H1 (cell line): ENCODE measurements around the gene MCM3AP. TPM values are rescaled to one million over a fixed set of nuclear protein-coding genes. Genes with fewer than 3 reads are reported as not detected.

ENCODE experiments used
- CTCF ChIA-PET: fragments of 300-600 bp; sonication (Branson Sonifier 250); formaldehyde crosslinking; loops from one replicate; lab custom pipeline; 2021; ENCODE audit not compliant: partially characterized antibody; lab: Charles Lee
- POLR2A ChIA-PET: fragments of 300-600 bp; sonication (Branson Sonifier 250); formaldehyde crosslinking; loops from one replicate; lab custom pipeline; 2021; ENCODE audit warnings: inconsistent platforms; ENCODE audit not compliant: partially characterized antibody; lab: Charles Lee
- DNase-seq, 2 experiments: peaks; one replicate each; pipeline versions ENCODE4 v3.0.0 to v3.0.0-alpha.2; 2010 to 2022; ENCODE audit warnings: low spot score in 2 of 2, low read depth in 1 of 2, mixed read lengths in 1 of 2
- FAIRE-seq: peaks from 2 replicates; lab custom pipeline; 2011; peaks lifted over from hg19 to GRCh38; lab: Jason Lieb, UNC
- H2AFZ ChIP-seq: 2 replicates; pipeline ENCODE4 v1.8.1; 2012; ENCODE audit warnings: low read length, inconsistent platforms
- H2AK5ac ChIP-seq: 2 replicates; pipeline ENCODE4 v1.6.1; 2013; ENCODE audit warnings: low read depth, low read length
- H2BK120ac ChIP-seq: replicated peaks from 2 replicates; pipeline ENCODE3; 2013; ENCODE audit warnings: low read depth, low read length, inconsistent platforms
- H2BK12ac ChIP-seq: 2 replicates; pipeline ENCODE4 v1.6.1; 2013; ENCODE audit warnings: low read depth, low read length
- H2BK15ac ChIP-seq: 2 replicates; pipeline ENCODE4 v1.6.1; 2013; ENCODE audit warnings: low read length
- H2BK20ac ChIP-seq: 2 replicates; pipeline ENCODE4 v1.6.1; 2013; ENCODE audit warnings: low read length
- H2BK5ac ChIP-seq: 2 replicates; pipeline ENCODE4 v1.6.1; 2013; ENCODE audit warnings: low read depth, low read length
- H3K14ac ChIP-seq: 2 replicates; pipeline ENCODE4 v1.6.1; 2013; ENCODE audit warnings: inconsistent platforms; ENCODE audit not compliant: insufficient read length
- H3K18ac ChIP-seq: 2 replicates; pipeline ENCODE4 v1.6.1; 2013; ENCODE audit warnings: low read length; ENCODE audit errors: extremely low read depth
- H3K23ac ChIP-seq: 2 replicates; pipeline ENCODE4 v1.6.1; 2013; ENCODE audit warnings: inconsistent platforms; ENCODE audit not compliant: insufficient read length
- H3K23me2 ChIP-seq: 2 replicates; pipeline ENCODE4 v1.6.1; 2013; ENCODE audit warnings: low read depth, low read length
- H3K27ac ChIP-seq: 2 replicates; pipeline ENCODE4 v1.6.1; 2011; ENCODE audit warnings: low read depth, low read length, inconsistent platforms
- H3K27me3 ChIP-seq, 4 experiments: replicated peaks in 1 of 4; 1 replicate in 1 of 4; 2 replicates in 3 of 4; pipeline versions ENCODE4 v1.6.1 to v1.8.1; 2011 to 2013; ENCODE audit warnings: low read length in 3 of 4, mild to moderate bottlenecking in 3 of 4, inconsistent platforms in 2 of 4, mixed read lengths in 2 of 4, moderate library complexity in 1 of 4; ENCODE audit not compliant: control insufficient read depth in 3 of 4, insufficient read depth in 3 of 4; ENCODE audit errors: extremely low read depth in 1 of 4
- H3K36me3 ChIP-seq, 4 experiments: 2 replicates each; pipeline versions ENCODE4 v1.6.1 to v1.8.1; 2011 to 2013; ENCODE audit warnings: mild to moderate bottlenecking in 4 of 4, low read length in 3 of 4, moderate library complexity in 2 of 4, control low read depth in 1 of 4, inconsistent platforms in 1 of 4; ENCODE audit not compliant: insufficient read depth in 4 of 4, control insufficient read depth in 2 of 4
- H3K4ac ChIP-seq: replicated peaks from 2 replicates; pipeline ENCODE3; 2013; ENCODE audit warnings: low read length, low read depth, mixed read lengths, inconsistent platforms; ENCODE audit not compliant: insufficient read length
- H3K4me1 ChIP-seq, 4 experiments: replicated peaks in 1 of 4; 1 replicate in 1 of 4; 2 replicates in 3 of 4; pipeline versions ENCODE4 v1.6.1 to v1.8.1; 2011 to 2013; ENCODE audit warnings: low read length in 3 of 4, inconsistent platforms in 2 of 4, mixed read lengths in 1 of 4; ENCODE audit not compliant: insufficient read depth in 4 of 4, control insufficient read depth in 3 of 4
- H3K4me2 ChIP-seq, 2 experiments: 2 replicates each; pipeline versions ENCODE4 v1.6.1 to v1.8.1; 2011 to 2013; ENCODE audit warnings: low read depth in 2 of 2, low read length in 2 of 2, control low read depth in 1 of 2, inconsistent platforms in 1 of 2, mild to moderate bottlenecking in 1 of 2; ENCODE audit not compliant: insufficient read depth in 1 of 2
- H3K4me3 ChIP-seq, 4 experiments: fragments of 200-600, 300-600 bp in 1 of 4; sonication (generic), shearing (Covaris generic), sonication (Bioruptor Twin) in 1 of 4; 2 replicates each; pipeline versions ENCODE4 v1.5.1 to v1.8.1; 2011 to 2016; ENCODE audit warnings: low read length in 4 of 4, low read depth in 3 of 4, control low read depth in 2 of 4, inconsistent platforms in 2 of 4, mild to moderate bottlenecking in 2 of 4, mixed read lengths in 1 of 4, moderate library complexity in 1 of 4; ENCODE audit not compliant: insufficient read depth in 2 of 4; ENCODE audit errors: extremely low read depth in 1 of 4
- H3K56ac ChIP-seq: replicated peaks from 2 replicates; pipeline ENCODE3; 2013; ENCODE audit warnings: low read depth, mild to moderate bottlenecking, mixed read lengths, low read length, inconsistent platforms; ENCODE audit not compliant: insufficient read length
- H3K79me1 ChIP-seq: 2 replicates; pipeline ENCODE4 v1.6.1; 2013; ENCODE audit warnings: low read depth, low read length, control low read depth
- H3K79me2 ChIP-seq, 2 experiments: 2 replicates each; pipeline versions ENCODE4 v1.6.1 to v1.8.1; 2012 to 2013; ENCODE audit warnings: low read length in 2 of 2, mild to moderate bottlenecking in 2 of 2, inconsistent platforms in 1 of 2; ENCODE audit not compliant: insufficient read depth in 2 of 2, control insufficient read depth in 1 of 2
- H3K9ac ChIP-seq, 4 experiments: replicated peaks in 1 of 4; 1 replicate in 1 of 4; 2 replicates in 3 of 4; pipeline versions ENCODE4 v1.6.1 to v1.8.1; 2011 to 2013; ENCODE audit warnings: low read depth in 3 of 4, low read length in 3 of 4, control low read depth in 2 of 4, mild to moderate bottlenecking in 2 of 4, moderate library complexity in 2 of 4, inconsistent platforms in 1 of 4; ENCODE audit errors: extremely low read depth in 1 of 4
- H3K9me3 ChIP-seq, 2 experiments: 2 replicates each; pipeline versions ENCODE4 v1.6.1 to v1.8.1; 2012 to 2013; ENCODE audit warnings: mild to moderate bottlenecking in 2 of 2, moderate library complexity in 2 of 2, control low read depth in 1 of 2, inconsistent platforms in 1 of 2, low read depth in 1 of 2, low read length in 1 of 2, mixed read lengths in 1 of 2; ENCODE audit not compliant: insufficient read depth in 2 of 2
- H4K20me1 ChIP-seq, 2 experiments: replicated peaks in 1 of 2; 2 replicates each; pipeline versions ENCODE3 to v1.8.1; 2011 to 2013; ENCODE audit warnings: inconsistent platforms in 2 of 2, low read length in 2 of 2, mild to moderate bottlenecking in 1 of 2; ENCODE audit not compliant: insufficient read depth in 2 of 2, control insufficient read depth in 1 of 2
- H4K5ac ChIP-seq: 2 replicates; pipeline ENCODE4 v1.6.1; 2013; ENCODE audit warnings: low read length, low read depth, mixed read lengths, inconsistent platforms; ENCODE audit not compliant: insufficient read length
- H4K8ac ChIP-seq: 2 replicates; pipeline ENCODE4 v1.8.0; 2013; ENCODE audit warnings: mild to moderate bottlenecking, moderate library complexity, low read length, inconsistent platforms; ENCODE audit not compliant: insufficient read depth; ENCODE audit errors: extremely low read depth
- H4K91ac ChIP-seq: replicated peaks from 2 replicates; pipeline ENCODE3; 2013; ENCODE audit warnings: low read length, mixed read lengths, inconsistent platforms; ENCODE audit not compliant: insufficient read length
- SRF ChIP-seq: IDR thresholded peaks from 2 replicates; pipeline ENCODE4 v1.6.1; 2011; ENCODE audit warnings: mild to moderate bottlenecking, low read depth, low read length, moderate library complexity
- WGBS, 2 experiments: shearing (Covaris generic) in 1 of 2; methylation state at CpG; one replicate each; pipeline versions ENCODE4 v1.1.6 to v1.1.7; 2013 to 2015; ENCODE audit warnings: low lambda C conversion rate in 2 of 2, mixed read lengths in 2 of 2, inconsistent platforms in 1 of 2, low coverage in 1 of 2, missing lambda C conversion rate in 1 of 2; ENCODE audit not compliant: insufficient replicate concordance in 2 of 2, insufficient coverage in 1 of 2, insufficient read length in 1 of 2; ENCODE audit errors: extremely low coverage in 1 of 2, missing lambda C conversion rate in 1 of 2; 5-methylcytosine and 5-hydroxymethylcytosine counted together
- polyA plus RNA-seq, 7 experiments: library from polyadenylated mRNA; depleted of rRNA in 3 of 7; stranded (reverse) in 5 of 7; unstranded in 2 of 7; fragments of >200 nt in 5 of 7; fragments of 200-250 nt in 2 of 7; gene quantifications; 1 replicate in 5 of 7; 2 replicates in 1 of 7; 4 replicates in 1 of 7; pipeline versions ENCODE4 v1.2.1 to v1.2.3, GENCODE V29; 2011 to 2013; ENCODE audit warnings: missing spikeins in 2 of 7, mixed read lengths in 2 of 7
- total RNA-seq: library from RNA; stranded (reverse); fragmentation: NEBNext Ultra II Directional; extraction: Animal tissue kit (Norgen Biotek cat#: 25700); gene quantifications from 2 replicates; pipeline ENCODE4 v1.2.1, GENCODE V29; 2021
- TF ChIP-seq, protein P1 (sequence below): IDR thresholded peaks from 2 replicates; pipeline ENCODE4 v1.6.1; 2012; ENCODE audit warnings: inconsistent platforms

Gene MCM3AP
- total and polyA plus RNA-seq, 2 of the 8 experiments (the other 6 are each of a cell fraction or from before 2014, with no cell fraction given) = 37.2 to 119 TPM

DNA sequence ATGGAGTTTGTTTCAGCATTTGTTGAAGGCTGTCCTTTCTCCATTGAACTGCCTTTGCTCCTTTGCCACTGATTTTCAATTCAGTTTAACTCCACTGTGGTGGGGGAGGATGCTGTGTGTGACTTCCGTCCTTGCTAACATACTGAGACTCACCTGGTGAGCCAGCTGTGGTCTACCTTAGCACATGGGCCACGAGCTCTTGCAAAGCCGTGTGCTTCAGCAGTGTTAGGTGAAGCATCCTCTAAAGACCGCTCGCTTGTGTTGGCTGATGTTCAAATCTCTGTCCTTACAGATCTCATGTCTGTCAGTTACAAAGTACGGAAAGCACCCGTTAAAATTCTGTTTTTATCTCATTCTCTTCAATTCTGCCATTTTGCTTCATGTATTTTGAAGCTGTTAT, 97.6 kb downstream of the MCM3AP start:
- H3K4ac ChIP-seq = peak overlapping the region; percentile 69
- H3K23me2 ChIP-seq = peaks cover 8% of the 10 kb centered on the region
- H3K56ac ChIP-seq = no peak overlapping the region
- peaks cover 2 to 9% (median 3%) of the 10 kb centered on the region in 4 experiments; a peak in 5 of 7 replicates for H3K4me1 ChIP-seq
- 0 out of 2 replicates have a peak overlapping the region, but pooled peaks have one; percentile 20 for H2BK5ac ChIP-seq
- no peak overlapping the region for H2BK15ac ChIP-seq
- FAIRE-seq = no peak
- H2BK12ac ChIP-seq = no peak overlapping the region
- no peak overlapping the region for H3K4me3 ChIP-seq
- no peak overlapping the region for H4K91ac ChIP-seq
- no peak overlapping the region for H3K18ac ChIP-seq
- peaks cover 2 to 13% of the 10 kb centered on the region in 2 experiments for H4K20me1 ChIP-seq
- no peak overlapping the region for H3K23ac ChIP-seq
- H4K5ac ChIP-seq = peak overlapping the region; percentile 30
- no peak overlapping the region for H3K4me2 ChIP-seq
- TF ChIP-seq SRF = no peak
- TF ChIP-seq, protein P1, sequence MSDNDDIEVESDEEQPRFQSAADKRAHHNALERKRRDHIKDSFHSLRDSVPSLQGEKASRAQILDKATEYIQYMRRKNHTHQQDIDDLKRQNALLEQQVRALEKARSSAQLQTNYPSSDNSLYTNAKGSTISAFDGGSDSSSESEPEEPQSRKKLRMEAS = peak; percentile 45; the same call in 1 of the 2 replicates
- TF ChIP-seq, all 59 proteins: peak for 1
- Histone ChIP-seq H3K27me3 (no peaks in the 10 kb centered on the region), H4K8ac (no peak overlapping the region), H2AFZ (no peak overlapping the region), H2BK20ac (no peak overlapping the region), H3K9ac (no peak overlapping the region), H2BK120ac (no peak overlapping the region), H3K36me3 (peaks cover 0 to 5% (median 2%) of the 10 kb centered on the region in 4 experiments; a peak in 5 of 8 replicates), H3K9me3 (no peaks in the 10 kb centered on the region), H2AK5ac (no peak overlapping the region), H3K79me1 (no peaks in the 10 kb centered on the region), H3K27ac (no peak overlapping the region), H3K14ac (no peak overlapping the region), H3K79me2 (no peaks in the 10 kb centered on the region)
- POLR2A ChIA-PET = no interaction called here
- CTCF ChIA-PET = interaction anchor here (1.1 kb wide), 1 partner anchor 55 kb away, joined by 3 read pairs; no protein-coding TSS in a partner anchor
- 88% methylated on average over 7 of the region's 7 CpGs; no CpG with 5 or more reads in 1 of the 2 experiments for WGBS, 2 experiments
- DNase-seq = no peak
